EH (cell line): Measurements from ENCODE around the gene ANKRD33B.
"Not testable (repeated sequence)": the region's sequence is repeated elsewhere in the genome, so short reads cannot be mapped to it uniquely, and the experiment has no call there.

ENCODE experiments used
- DNase-seq: peaks from one replicate; pipeline ENCODE4 v3.0.0-alpha.2; 2015; ENCODE audit warnings: low read depth

The ANKRD33B gene

GRCh38 chr5:10593531-10594181, 29.8 kb downstream of the ANKRD33B start:
- DNase-seq = no peak

- peak; percentile 50 for DNase-seq
These were observed 30.8 kb downstream of the ANKRD33B start for GRCh38 chr5:10594591-10595210.

- DNase-seq = peak; percentile 82
These were observed 31.4 kb downstream of the ANKRD33B start for GRCh38 chr5:10595293-10595671.

GRCh38 chr5:10595672-10596309, 31.9 kb downstream of the ANKRD33B start:
- DNase-seq = peak; percentile 93

GRCh38 chr5:10596310-10596703, 32.4 kb downstream of the ANKRD33B start:
- no peak for DNase-seq

- DNase-seq = no peak
These were observed 33.1 kb downstream of the ANKRD33B start for GRCh38 chr5:10596886-10597451.

- DNase-seq = no peak
These were observed 35.2 kb downstream of the ANKRD33B start for GRCh38 chr5:10599113-10599512.

GRCh38 chr5:10599862-10600284, 36.0 kb downstream of the ANKRD33B start:
- DNase-seq = peak; percentile 75

- DNase-seq = no peak
These were observed 36.9 kb downstream of the ANKRD33B start for GRCh38 chr5:10600626-10601245.

GRCh38 chr5:10601246-10602030, 37.6 kb downstream of the ANKRD33B start:
- DNase-seq = peak; percentile 97

GRCh38 chr5:10602031-10602806, 38.3 kb downstream of the ANKRD33B start:
- no peak for DNase-seq

- no peak for DNase-seq
These were observed 41.1 kb downstream of the ANKRD33B start for GRCh38 chr5:10604975-10605374.

- DNase-seq = not testable (repeated sequence)
These were observed 42.8 kb downstream of the ANKRD33B start for GRCh38 chr5:10606632-10607022.

- peak; percentile 41 for DNase-seq
These were observed 43.3 kb downstream of the ANKRD33B start for GRCh38 chr5:10607023-10607665.

- peak; percentile 52 for DNase-seq
These were observed 43.8 kb downstream of the ANKRD33B start for GRCh38 chr5:10607666-10608073.

GRCh38 chr5:10608081-10608480, 44.2 kb downstream of the ANKRD33B start:
- not testable (repeated sequence) for DNase-seq

- DNase-seq = no peak
These were observed 46.2 kb downstream of the ANKRD33B start for GRCh38 chr5:10610058-10610457.

- peak; percentile 50 for DNase-seq
These were observed 47.4 kb downstream of the ANKRD33B start for GRCh38 chr5:10611290-10611689.

GRCh38 chr5:10612251-10612650, 48.4 kb downstream of the ANKRD33B start:
- DNase-seq = no peak

GRCh38 chr5:10615693-10616092, 51.8 kb downstream of the ANKRD33B start:
- no peak for DNase-seq
